B cell (primary cell): Measurements from ENCODE around the gene LRRC2. TPM values are rescaled to one million over a fixed set of nuclear protein-coding genes. Genes with fewer than 3 reads are reported as not detected.

ENCODE experiments used
- ATAC-seq: fragments of 200-7000 bp; cut with Tn5 transposase; one replicate; pipeline ENCODE4 v1.10.0; 2021; ENCODE audit warnings: low read depth, mild to moderate bottlenecking, moderate number of reproducible peaks, moderate library complexity
- CTCF ChIA-PET: fragments of 350-600 bp; sonication (Branson Sonifier 250); formaldehyde crosslinking; loops from one replicate; lab custom pipeline; 2021; ENCODE audit warnings: antibody characterized with exemption, inconsistent platforms; lab: Charles Lee
- POLR2A ChIA-PET: fragments of 350-600 bp; sonication (Branson Sonifier 250); formaldehyde crosslinking; loops from one replicate; lab custom pipeline; 2021; ENCODE audit warnings: antibody characterized with exemption; lab: Charles Lee
- DNase-seq: peaks from one replicate; pipeline ENCODE4 v3.0.0; 2013
- H2AFZ ChIP-seq: 2 replicates; pipeline ENCODE4 v1.6.1; 2012; ENCODE audit warnings: mild to moderate bottlenecking, low read depth, low read length; ENCODE audit not compliant: insufficient read depth, poor library complexity, severe bottlenecking
- H3K27ac ChIP-seq, 2 donors: 1 replicate in 1 of 2; 2 replicates in 1 of 2; pipeline ENCODE4 v1.5.1; 2012 to 2013; ENCODE audit warnings: low read length in 2 of 2, mild to moderate bottlenecking in 2 of 2, moderate library complexity in 1 of 2
- H3K27me3 ChIP-seq, 4 experiments: fragments of 200-600 bp in 1 of 4; sonication (generic) in 1 of 4; replicated peaks in 1 of 4; 1 replicate in 2 of 4; 2 replicates in 2 of 4; pipeline versions ENCODE4 v1.6.1 to v1.7.0; 2013 to 2016; ENCODE audit warnings: low read length in 3 of 4, mild to moderate bottlenecking in 2 of 4, mixed read lengths in 1 of 4, moderate library complexity in 1 of 4; ENCODE audit not compliant: insufficient read depth in 4 of 4, control insufficient read depth in 3 of 4; ENCODE audit errors: control extremely low read depth in 1 of 4
- H3K36me3 ChIP-seq, 2 experiments: replicated peaks in 1 of 2; 1 replicate in 1 of 2; 2 replicates in 1 of 2; pipeline versions ENCODE4 v1.6.1 to v1.7.1; 2013; ENCODE audit warnings: low read length in 1 of 2; ENCODE audit not compliant: insufficient read depth in 2 of 2, control insufficient read depth in 1 of 2; ENCODE audit errors: control extremely low read depth in 1 of 2, extremely low read depth in 1 of 2
- H3K4me1 ChIP-seq, 2 donors: fragments of 200-600 bp in 1 of 2; sonication (generic) in 1 of 2; 1 replicate in 1 of 2; 2 replicates in 1 of 2; pipeline versions ENCODE4 v1.5.1 to v1.6.1; 2013 to 2017; ENCODE audit warnings: low read length in 2 of 2; ENCODE audit not compliant: control insufficient read depth in 2 of 2, insufficient read depth in 2 of 2
- H3K4me2 ChIP-seq: replicated peaks from 2 replicates; pipeline ENCODE3; 2012; ENCODE audit warnings: mild to moderate bottlenecking, low read depth, low read length; ENCODE audit not compliant: poor library complexity, severe bottlenecking
- H3K4me3 ChIP-seq, 5 experiments: fragments of 200-600 bp in 1 of 5; sonication (generic) in 1 of 5; 1 replicate in 3 of 5; 2 replicates in 2 of 5; pipeline versions ENCODE4 v1.5.1 to v1.7.0; 2011 to 2016; ENCODE audit warnings: low read length in 4 of 5, mild to moderate bottlenecking in 4 of 5, low read depth in 2 of 5, control low read depth in 1 of 5, moderate library complexity in 1 of 5; ENCODE audit not compliant: insufficient read depth in 1 of 5; ENCODE audit errors: control extremely low read depth in 1 of 5, extremely low read depth in 1 of 5
- H3K79me2 ChIP-seq: fragments of 200-600 bp; sonication (generic); one replicate; pipeline ENCODE4 v1.6.0; 2016; ENCODE audit warnings: low read length; ENCODE audit not compliant: control insufficient read depth, insufficient read depth
- H3K9ac ChIP-seq: fragments of 200-600 bp; sonication (generic); 2 replicates; pipeline ENCODE4 v1.6.1; 2017; ENCODE audit warnings: mild to moderate bottlenecking, low read length, moderate library complexity
- H3K9me3 ChIP-seq, 3 donors: one replicate each; pipeline versions ENCODE4 v1.6.1 to v1.7.1; 2013; ENCODE audit warnings: low read length in 2 of 3; ENCODE audit not compliant: control insufficient read depth in 2 of 3, insufficient read depth in 1 of 3; ENCODE audit errors: control extremely low read depth in 1 of 3
- H4K20me1 ChIP-seq: 2 replicates; pipeline ENCODE4 v1.6.0; 2012; ENCODE audit warnings: mild to moderate bottlenecking, low read length; ENCODE audit not compliant: insufficient read depth, control insufficient read depth, poor library complexity, severe bottlenecking
- H3K27ac Mint-ChIP-seq: one replicate; pipeline ENCODE4 v1.8.0; 2021; ENCODE audit warnings: mixed read lengths
- H3K27me3 Mint-ChIP-seq: one replicate; pipeline ENCODE4 v1.8.0; 2021; ENCODE audit warnings: mixed read lengths
- H3K4me1 Mint-ChIP-seq: one replicate; pipeline ENCODE4 v1.8.0; 2021; ENCODE audit warnings: mixed read lengths
- H3K4me3 Mint-ChIP-seq: one replicate; pipeline ENCODE4 v1.8.0; 2021; ENCODE audit warnings: mixed read lengths
- H3K9me3 Mint-ChIP-seq: one replicate; pipeline ENCODE4 v1.8.0; 2022; ENCODE audit warnings: mixed read lengths; ENCODE audit not compliant: insufficient read depth
- EZH2 ChIP-seq: IDR thresholded peaks from 2 replicates; pipeline ENCODE4 v1.6.1; 2012; ENCODE audit warnings: borderline replicate concordance, low read depth, mild to moderate bottlenecking, moderate library complexity, low read length; ENCODE audit not compliant: insufficient read depth, poor library complexity, severe bottlenecking
- WGBS: methylation state at CpG from one replicate; pipeline ENCODE4 v1.1.5; 2013; ENCODE audit warnings: missing lambda C conversion rate; ENCODE audit not compliant: insufficient coverage; 5-methylcytosine and 5-hydroxymethylcytosine counted together
- intact Hi-C: fragments of 100-400 bp; cut with micrococcal nuclease; formaldehyde crosslinking; loops from one replicate; pipeline ENCODE4 v1.10.0; 2022
- polyA plus RNA-seq: library from polyadenylated mRNA; depleted of rRNA; stranded (reverse); fragments of >200 nt; gene quantifications from 2 replicates; pipeline ENCODE4 v1.2.3, GENCODE V29; 2012
- total RNA-seq, 2 donors: library from RNA; stranded (reverse); fragments of 120-200 nt in 1 of 2; gene quantifications; 1 replicate in 1 of 2; 2 replicates in 1 of 2; pipeline versions ENCODE4 v1.2.3 to v1.2.4, GENCODE V29; 2013 to 2022
- TF ChIP-seq, protein P1 (sequence below): fragments of 200-600 bp; IDR thresholded peaks from one replicate; pipeline ENCODE4 v1.8.0; 2022; ENCODE audit warnings: antibody characterized with exemption, mild to moderate bottlenecking

LRRC2 gene
- total and polyA plus RNA-seq, 2 donors (not counting 1 experiment from before 2014, with no cell fraction given): 0.04 TPM; not detected in 1

GRCh38 chr3:46615050-46615775, 49.1 kb upstream of the LRRC2 start:
- ChIA-PET CTCF (interaction anchor here (0.8 to 1.8 kb wide), 3 partner anchors 10 to 127 kb away, joined by 3 to 5 read pairs (median 3); no protein-coding TSS in a partner anchor), POLR2A (no interaction called here)
- DNase-seq (no peak), ATAC-seq (no peak)
- whole genome bisulfite sequencing: 90% methylated on average over 9 of the region's 9 CpGs
- intact Hi-C loops: no loop called here
- Mint-ChIP-seq H3K4me3 (no peak overlapping the region), H3K27me3 (peaks cover 47% of the 10 kb centered on the region), H3K4me1 (no peaks in the 10 kb centered on the region), H3K9me3 (no peaks in the 10 kb centered on the region), H3K27ac (no peak overlapping the region)
- Histone ChIP-seq H3K9me3 (no peaks in the 10 kb centered on the region), H3K27me3 (peaks cover 0 to 9% (median 4%) of the 10 kb centered on the region in 4 experiments), H4K20me1 (no peaks in the 10 kb centered on the region), H3K9ac (no peak overlapping the region), H3K4me1 (no peaks in the 10 kb centered on the region), H3K36me3 (no peaks in the 10 kb centered on the region), H3K27ac (no peak overlapping the region), H3K79me2 (no peaks in the 10 kb centered on the region), H3K4me3 (no peak overlapping the region), H3K4me2 (no peak overlapping the region), H2AFZ (no peak overlapping the region)
- no peak for TF ChIP-seq EZH2
- TF ChIP-seq, protein P1, sequence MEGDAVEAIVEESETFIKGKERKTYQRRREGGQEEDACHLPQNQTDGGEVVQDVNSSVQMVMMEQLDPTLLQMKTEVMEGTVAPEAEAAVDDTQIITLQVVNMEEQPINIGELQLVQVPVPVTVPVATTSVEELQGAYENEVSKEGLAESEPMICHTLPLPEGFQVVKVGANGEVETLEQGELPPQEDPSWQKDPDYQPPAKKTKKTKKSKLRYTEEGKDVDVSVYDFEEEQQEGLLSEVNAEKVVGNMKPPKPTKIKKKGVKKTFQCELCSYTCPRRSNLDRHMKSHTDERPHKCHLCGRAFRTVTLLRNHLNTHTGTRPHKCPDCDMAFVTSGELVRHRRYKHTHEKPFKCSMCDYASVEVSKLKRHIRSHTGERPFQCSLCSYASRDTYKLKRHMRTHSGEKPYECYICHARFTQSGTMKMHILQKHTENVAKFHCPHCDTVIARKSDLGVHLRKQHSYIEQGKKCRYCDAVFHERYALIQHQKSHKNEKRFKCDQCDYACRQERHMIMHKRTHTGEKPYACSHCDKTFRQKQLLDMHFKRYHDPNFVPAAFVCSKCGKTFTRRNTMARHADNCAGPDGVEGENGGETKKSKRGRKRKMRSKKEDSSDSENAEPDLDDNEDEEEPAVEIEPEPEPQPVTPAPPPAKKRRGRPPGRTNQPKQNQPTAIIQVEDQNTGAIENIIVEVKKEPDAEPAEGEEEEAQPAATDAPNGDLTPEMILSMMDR: no peak

- no peak overlapping the region for H3K9ac ChIP-seq
- Mint-ChIP-seq H3K27ac (no peak overlapping the region), H3K4me1 (no peaks in the 10 kb centered on the region), H3K27me3 (peaks cover 43% of the 10 kb centered on the region), H3K4me3 (no peak overlapping the region), H3K9me3 (no peaks in the 10 kb centered on the region)
- no peaks in the 10 kb centered on the region for H3K4me1 ChIP-seq
- intact Hi-C loops: no loop called here
- no peak overlapping the region for H2AFZ ChIP-seq
- H3K27me3 ChIP-seq: peaks cover 0 to 8% (median 2%) of the 10 kb centered on the region in 4 experiments
- ATAC-seq (no peak), DNase-seq (no peak)
- no peaks in the 10 kb centered on the region for H4K20me1 ChIP-seq
- no peaks in the 10 kb centered on the region for H3K9me3 ChIP-seq
- TF ChIP-seq EZH2: no peak
- TF ChIP-seq, protein P1: no peak
- no peaks in the 10 kb centered on the region for H3K36me3 ChIP-seq
- H3K79me2 ChIP-seq: no peaks in the 10 kb centered on the region
- no peak overlapping the region for H3K4me2 ChIP-seq
- no peak overlapping the region for H3K27ac ChIP-seq
- ChIA-PET POLR2A (no interaction called here), CTCF (interaction anchor here (0.8 to 1.8 kb wide), 3 partner anchors 10 to 126 kb away, joined by 3 to 5 read pairs (median 3); no protein-coding TSS in a partner anchor)
- 94% methylated on average over 2 of the region's 4 CpGs for WGBS
- H3K4me3 ChIP-seq: no peak overlapping the region
These were observed 48.3 kb upstream of the LRRC2 start for GRCh38 chr3:46614431-46614830.
